ENCODE data around the gene GRHL1. TPM values are rescaled to one million over a fixed set of nuclear protein-coding genes. Genes with fewer than 3 reads are reported as not detected.
"Not testable (repeated sequence)": the region's sequence is repeated elsewhere in the genome, so short reads cannot be mapped to it uniquely, and the experiment has no call there.

GRHL1 gene
- total RNA-seq, 2 experiments from 2014 or later, result 0.28 to 0.38 TPM

DNA sequence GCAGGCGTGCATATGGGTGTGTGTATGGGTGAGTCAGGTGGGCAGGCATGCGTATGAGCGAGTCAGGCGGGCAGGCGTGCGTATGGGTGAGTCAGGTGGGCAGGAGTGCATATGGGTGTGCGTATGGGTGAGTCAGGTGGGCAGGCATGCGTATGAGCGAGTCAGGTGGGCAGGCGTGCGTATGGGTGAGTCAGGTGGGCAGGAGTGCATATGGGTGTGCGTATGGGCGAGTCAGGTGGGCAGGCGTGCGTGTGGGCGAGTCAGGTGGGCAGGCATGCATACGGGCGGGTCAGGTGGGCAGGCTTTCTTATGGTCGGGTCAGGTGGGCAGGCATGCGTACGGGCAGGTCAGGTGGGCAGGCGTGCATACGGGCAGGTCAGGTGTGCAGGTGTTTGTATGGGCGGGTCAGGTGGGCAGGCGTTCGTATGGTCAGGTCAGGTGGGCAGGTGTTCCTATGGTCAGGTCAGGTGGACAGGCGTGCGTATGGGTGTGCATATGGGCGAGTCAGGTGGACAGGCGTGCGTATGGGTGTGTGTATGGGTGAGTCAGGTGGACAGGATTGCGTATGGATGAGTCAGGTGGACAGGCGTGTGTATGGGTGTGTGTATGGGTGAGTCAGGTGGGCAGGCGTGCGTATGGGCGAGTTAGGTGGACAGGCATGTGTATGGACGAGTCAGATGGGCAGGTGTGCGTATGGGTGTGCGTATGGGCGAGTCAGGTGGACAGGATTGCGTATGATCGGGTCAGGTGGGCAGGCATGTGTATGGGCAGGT, 63.1 kb downstream of the GRHL1 start:
- H3K4me1 ChIP-seq (ENCODE audit: insufficient read depth, low read length), result no peaks in the 10 kb centered on the region
- peaks cover 10% of the 10 kb centered on the region for H3K9me3 Mint-ChIP-seq
- TF ChIP-seq, protein P1, sequence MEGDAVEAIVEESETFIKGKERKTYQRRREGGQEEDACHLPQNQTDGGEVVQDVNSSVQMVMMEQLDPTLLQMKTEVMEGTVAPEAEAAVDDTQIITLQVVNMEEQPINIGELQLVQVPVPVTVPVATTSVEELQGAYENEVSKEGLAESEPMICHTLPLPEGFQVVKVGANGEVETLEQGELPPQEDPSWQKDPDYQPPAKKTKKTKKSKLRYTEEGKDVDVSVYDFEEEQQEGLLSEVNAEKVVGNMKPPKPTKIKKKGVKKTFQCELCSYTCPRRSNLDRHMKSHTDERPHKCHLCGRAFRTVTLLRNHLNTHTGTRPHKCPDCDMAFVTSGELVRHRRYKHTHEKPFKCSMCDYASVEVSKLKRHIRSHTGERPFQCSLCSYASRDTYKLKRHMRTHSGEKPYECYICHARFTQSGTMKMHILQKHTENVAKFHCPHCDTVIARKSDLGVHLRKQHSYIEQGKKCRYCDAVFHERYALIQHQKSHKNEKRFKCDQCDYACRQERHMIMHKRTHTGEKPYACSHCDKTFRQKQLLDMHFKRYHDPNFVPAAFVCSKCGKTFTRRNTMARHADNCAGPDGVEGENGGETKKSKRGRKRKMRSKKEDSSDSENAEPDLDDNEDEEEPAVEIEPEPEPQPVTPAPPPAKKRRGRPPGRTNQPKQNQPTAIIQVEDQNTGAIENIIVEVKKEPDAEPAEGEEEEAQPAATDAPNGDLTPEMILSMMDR (IDR thresholded peaks at IDR 0.05), result no peak
- ChIA-PET CTCF (no interaction called here), POLR2A (no interaction called here)
- H3K4me1 Mint-ChIP-seq (ENCODE audit: low read depth), result no peaks in the 10 kb centered on the region
- H3K27me3 ChIP-seq (ENCODE audit: control insufficient read depth in 1 of 2, insufficient read depth in 2 of 2, low read length in 2 of 2), result no peaks in the 10 kb centered on the region
- H3K27ac ChIP-seq (ENCODE audit: low read depth in 1 of 2, low read length in 2 of 2), result no peak overlapping the region
- no peak overlapping the region for H3K4me3 ChIP-seq (ENCODE audit: low read length)
- peaks cover 0 to 20% of the 10 kb centered on the region in 2 experiments for H3K9me3 ChIP-seq (ENCODE audit: control insufficient read depth in 1 of 2, insufficient read depth in 1 of 2, low read length in 2 of 2)
- ATAC-seq (ENCODE audit: poor library complexity) (no peak), DNase-seq (no peak)
- peaks cover 13% of the 10 kb centered on the region for H3K27me3 Mint-ChIP-seq
- intact Hi-C loops (cut with DNase I, micrococcal nuclease), result no loop called here
- no peak overlapping the region for H3K4me3 Mint-ChIP-seq
- H3K36me3 ChIP-seq (ENCODE audit: insufficient read depth, low read length), result no peaks in the 10 kb centered on the region
- H3K36me3 Mint-ChIP-seq (ENCODE audit: low read depth), result no peaks in the 10 kb centered on the region
- no peak overlapping the region for H3K27ac Mint-ChIP-seq

DNA sequence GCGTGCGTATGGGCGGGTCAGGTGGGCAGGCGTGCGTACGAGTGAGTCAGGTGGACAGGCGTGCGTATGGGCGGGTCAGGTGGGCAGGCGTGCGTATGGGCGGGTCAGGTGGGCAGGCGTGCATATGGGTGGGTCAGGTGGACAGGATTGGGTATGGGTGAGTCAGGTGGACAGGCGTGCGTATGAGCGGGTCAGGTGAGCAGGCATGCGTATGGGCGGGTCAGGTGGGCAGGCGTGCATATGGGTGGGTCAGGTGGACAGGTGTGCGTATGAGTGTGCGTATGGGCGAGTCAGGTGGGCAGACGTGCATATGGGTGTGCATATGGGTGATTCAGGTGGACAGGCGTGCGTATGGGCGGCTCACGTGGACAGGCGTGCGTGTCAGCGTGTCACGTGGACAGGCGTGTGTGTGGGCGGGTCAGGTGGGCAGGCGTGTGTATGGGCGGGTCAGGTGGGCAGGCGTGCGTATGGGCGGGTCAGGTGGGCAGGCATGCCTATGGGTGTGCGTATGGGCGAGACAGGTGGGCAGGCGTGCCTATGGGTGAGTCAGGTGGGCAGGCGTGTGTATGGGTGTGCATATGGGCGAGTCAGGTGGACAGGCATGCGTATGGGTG, 64.0 kb downstream of the GRHL1 start:
- H3K27ac ChIP-seq (ENCODE audit: low read depth in 1 of 2, low read length in 2 of 2); H3K27me3 ChIP-seq (ENCODE audit: control insufficient read depth in 1 of 2, insufficient read depth in 2 of 2, low read length in 2 of 2); H3K4me1 ChIP-seq (ENCODE audit: insufficient read depth, low read length); H3K36me3 ChIP-seq (ENCODE audit: insufficient read depth, low read length); H3K9me3 Mint-ChIP-seq; intact Hi-C loops (cut with DNase I, micrococcal nuclease); ATAC-seq (ENCODE audit: poor library complexity); H3K4me3 Mint-ChIP-seq; H3K4me3 ChIP-seq (ENCODE audit: low read length); DNase-seq; POLR2A ChIA-PET; CTCF ChIA-PET; H3K4me1 Mint-ChIP-seq (ENCODE audit: low read depth); H3K36me3 Mint-ChIP-seq (ENCODE audit: low read depth); H3K27ac Mint-ChIP-seq: not testable (repeated sequence)
- H3K9me3 ChIP-seq (ENCODE audit: control insufficient read depth in 1 of 2, insufficient read depth in 1 of 2, low read length in 2 of 2), result peaks cover 0 to 20% of the 10 kb centered on the region in 2 experiments
- H3K27me3 Mint-ChIP-seq, result peaks cover 10% of the 10 kb centered on the region

DNA sequence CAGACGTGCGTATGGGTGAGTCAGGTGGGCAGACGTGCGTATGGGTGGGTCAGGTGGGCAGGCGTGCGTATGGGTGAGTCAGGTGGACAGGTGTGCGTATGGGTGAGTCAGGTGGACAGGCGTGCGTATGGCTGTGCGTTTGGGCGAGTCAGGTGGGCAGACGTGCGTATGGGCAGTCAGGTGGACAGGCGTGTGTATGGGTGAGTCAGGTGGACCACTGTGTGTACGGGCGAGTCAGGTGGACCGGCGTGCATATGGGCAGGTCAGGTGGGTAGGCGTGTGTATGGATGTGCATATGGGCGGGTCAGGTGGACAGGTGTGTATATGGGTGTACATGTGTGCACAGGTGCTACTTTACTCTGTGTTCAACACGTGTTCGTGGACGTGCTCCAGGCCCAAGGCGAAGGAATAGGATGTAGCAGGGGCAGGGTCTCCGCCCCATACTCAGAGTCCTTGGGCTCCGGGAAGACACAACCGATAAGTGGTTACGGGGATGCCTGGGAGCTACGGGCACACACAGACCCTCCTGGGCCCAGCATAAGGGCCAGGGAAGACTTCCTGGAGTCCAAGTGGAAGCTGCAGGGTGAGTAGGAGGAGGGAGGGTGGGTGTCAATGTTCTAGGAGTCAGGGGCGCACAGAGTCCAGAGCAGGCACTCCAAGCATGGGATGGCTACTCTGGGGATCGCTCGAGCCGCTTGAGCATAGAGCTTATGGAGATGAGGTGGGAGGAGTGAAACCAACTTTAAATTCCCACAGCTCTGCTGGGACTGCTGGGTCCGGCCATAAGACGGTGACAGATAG, 64.7 kb downstream of the GRHL1 start:
- H3K36me3 Mint-ChIP-seq (ENCODE audit: low read depth), result no peaks in the 10 kb centered on the region
- H3K27ac Mint-ChIP-seq, result no peak overlapping the region
- Histone ChIP-seq H3K36me3 (ENCODE audit: insufficient read depth, low read length) (no peaks in the 10 kb centered on the region), H3K9me3 (ENCODE audit: control insufficient read depth in 1 of 2, insufficient read depth in 1 of 2, low read length in 2 of 2) (peaks cover 0 to 20% of the 10 kb centered on the region in 2 experiments), H3K4me3 (ENCODE audit: low read length) (no peak overlapping the region), H3K4me1 (ENCODE audit: insufficient read depth, low read length) (no peaks in the 10 kb centered on the region), H3K27ac (ENCODE audit: low read depth in 1 of 2, low read length in 2 of 2) (no peak overlapping the region), H3K27me3 (ENCODE audit: control insufficient read depth in 1 of 2, insufficient read depth in 2 of 2, low read length in 2 of 2) (no peaks in the 10 kb centered on the region)
- DNase-seq (no peak), ATAC-seq (ENCODE audit: poor library complexity) (no peak)
- no peak overlapping the region for H3K4me3 Mint-ChIP-seq
- ChIA-PET POLR2A (no interaction called here), CTCF (no interaction called here)
- peaks cover 10% of the 10 kb centered on the region for H3K9me3 Mint-ChIP-seq
- H3K27me3 Mint-ChIP-seq, result peaks cover 13% of the 10 kb centered on the region
- H3K4me1 Mint-ChIP-seq (ENCODE audit: low read depth), result no peaks in the 10 kb centered on the region
- intact Hi-C loops (cut with DNase I, micrococcal nuclease), result no loop called here
- TF ChIP-seq, protein P1 (IDR thresholded peaks at IDR 0.05), result no peak
